Hepatocyte (in vitro differentiated cells): ENCODE measurements around the gene SLC26A1.

Experiments
- EZH2phosphoT487 ChIP-seq: fragments of 200-600 bp; sonication (generic); IDR thresholded peaks from one replicate; pipeline ENCODE4 v1.6.1; 2018; ENCODE audit warnings: antibody characterized with exemption, mild to moderate bottlenecking, low read depth, moderate library complexity; ENCODE audit not compliant: unreplicated experiment, severe bottlenecking
- TF ChIP-seq, protein P1 (sequence below): fragments of 200-600 bp; sonication (generic); IDR thresholded peaks from 2 replicates; pipeline ENCODE4 v1.5.1; 2016; ENCODE audit warnings: antibody characterized with exemption, mild to moderate bottlenecking; ENCODE audit not compliant: poor library complexity

- TF ChIP-seq, protein P1, sequence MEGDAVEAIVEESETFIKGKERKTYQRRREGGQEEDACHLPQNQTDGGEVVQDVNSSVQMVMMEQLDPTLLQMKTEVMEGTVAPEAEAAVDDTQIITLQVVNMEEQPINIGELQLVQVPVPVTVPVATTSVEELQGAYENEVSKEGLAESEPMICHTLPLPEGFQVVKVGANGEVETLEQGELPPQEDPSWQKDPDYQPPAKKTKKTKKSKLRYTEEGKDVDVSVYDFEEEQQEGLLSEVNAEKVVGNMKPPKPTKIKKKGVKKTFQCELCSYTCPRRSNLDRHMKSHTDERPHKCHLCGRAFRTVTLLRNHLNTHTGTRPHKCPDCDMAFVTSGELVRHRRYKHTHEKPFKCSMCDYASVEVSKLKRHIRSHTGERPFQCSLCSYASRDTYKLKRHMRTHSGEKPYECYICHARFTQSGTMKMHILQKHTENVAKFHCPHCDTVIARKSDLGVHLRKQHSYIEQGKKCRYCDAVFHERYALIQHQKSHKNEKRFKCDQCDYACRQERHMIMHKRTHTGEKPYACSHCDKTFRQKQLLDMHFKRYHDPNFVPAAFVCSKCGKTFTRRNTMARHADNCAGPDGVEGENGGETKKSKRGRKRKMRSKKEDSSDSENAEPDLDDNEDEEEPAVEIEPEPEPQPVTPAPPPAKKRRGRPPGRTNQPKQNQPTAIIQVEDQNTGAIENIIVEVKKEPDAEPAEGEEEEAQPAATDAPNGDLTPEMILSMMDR = no peak
- TF ChIP-seq EZH2phosphoT487 = no peak
Observed at GRCh38 chr4:1031346-1031745, 38.1 kb upstream of the SLC26A1 start.
